H1 (cell line): ENCODE data around the gene RXFP1.

ENCODE experiments used
- BCL11A ChIP-seq, 2 experiments: IDR thresholded peaks; one replicate each; pipeline ENCODE4 v1.6.1; 2011; ENCODE audit warnings: low read depth in 2 of 2, low read length in 2 of 2, mild to moderate bottlenecking in 2 of 2
- CTCF ChIP-seq, 3 experiments: IDR thresholded peaks; 1 replicate in 2 of 3; 2 replicates in 1 of 3; pipeline versions ENCODE4 v1.5.1 to v1.6.1; 2011; ENCODE audit warnings: low read length in 3 of 3, mild to moderate bottlenecking in 3 of 3, inconsistent platforms in 2 of 3, low read depth in 1 of 3, moderate library complexity in 1 of 3; ENCODE audit not compliant: insufficient read depth in 1 of 3; ENCODE audit errors: control extremely low read depth in 1 of 3
- POLR2A ChIP-seq, 2 experiments: IDR thresholded peaks; 1 replicate in 1 of 2; 2 replicates in 1 of 2; pipeline ENCODE4 v1.6.1; 2011; ENCODE audit warnings: low read depth in 2 of 2, low read length in 2 of 2, mild to moderate bottlenecking in 2 of 2; ENCODE audit errors: control extremely low read depth in 1 of 2
- TAF1 ChIP-seq: IDR thresholded peaks from 2 replicates; pipeline ENCODE4 v1.6.1; 2011; ENCODE audit warnings: mild to moderate bottlenecking, low read depth, low read length

- no peak for TF ChIP-seq BCL11A (IDR thresholded peaks at IDR 0.05; ENCODE audit: low read depth in 2 of 2, low read length in 2 of 2)
- no peak for TF ChIP-seq CTCF (IDR thresholded peaks at IDR 0.05; ENCODE audit: control extremely low read depth in 1 of 3, insufficient read depth in 1 of 3, low read depth in 1 of 3, low read length in 3 of 3)
- no peak for TF ChIP-seq TAF1
- no peak for TF ChIP-seq POLR2A (IDR thresholded peaks at IDR 0.05; ENCODE audit: control extremely low read depth in 1 of 2, low read depth in 2 of 2, low read length in 2 of 2)
Observed at GRCh38 chr4:158590306-158590705, 68.6 kb downstream of the RXFP1 start.
